DND-41 (cell line): ENCODE results near the gene DUSP7.

Experiments
- ATAC-seq: fragments of 200-7000 bp; cut with Tn5 transposase; 3 replicates; pipeline ENCODE4 v1.9.1; 2021; ENCODE audit warnings: low read depth; ENCODE audit not compliant: insufficient read depth
- DNase-seq: peaks from one replicate; pipeline ENCODE4 v3.0.0-alpha.2; 2020
- H2AFZ ChIP-seq: 2 replicates; pipeline ENCODE4 v1.6.0; 2012; ENCODE audit warnings: low read depth, low read length
- H3K27ac ChIP-seq: 2 replicates; pipeline ENCODE4 v1.5.1; 2012; ENCODE audit warnings: low read length, inconsistent platforms
- H3K27me3 ChIP-seq: fragments of 200-600 bp; sonication (generic); 2 replicates; pipeline ENCODE4 v1.6.0; 2012; ENCODE audit warnings: low read length, mild to moderate bottlenecking, inconsistent platforms; ENCODE audit not compliant: insufficient read depth, poor library complexity
- H3K36me3 ChIP-seq: 2 replicates; pipeline ENCODE4 v1.5.1; 2012; ENCODE audit warnings: low read length, inconsistent platforms; ENCODE audit not compliant: insufficient read depth
- H3K4me1 ChIP-seq: 2 replicates; pipeline ENCODE4 v1.5.1; 2012; ENCODE audit warnings: mild to moderate bottlenecking, low read length; ENCODE audit not compliant: insufficient read depth
- H3K4me2 ChIP-seq: 2 replicates; pipeline ENCODE4 v1.6.0; 2012; ENCODE audit warnings: mild to moderate bottlenecking, moderate library complexity, low read length, inconsistent platforms; ENCODE audit not compliant: insufficient read depth
- H3K4me3 ChIP-seq, 2 experiments: fragments of 200-600 bp in 1 of 2; shearing (Covaris generic) in 1 of 2; 2 replicates each; pipeline ENCODE4 v1.5.1; 2012 to 2016; ENCODE audit warnings: inconsistent platforms in 2 of 2, low read length in 2 of 2, mild to moderate bottlenecking in 2 of 2, low read depth in 1 of 2, moderate library complexity in 1 of 2
- H3K79me2 ChIP-seq: 2 replicates; pipeline ENCODE4 v1.6.0; 2012; ENCODE audit warnings: low read length, inconsistent platforms; ENCODE audit not compliant: insufficient read depth
- H3K9ac ChIP-seq: 2 replicates; pipeline ENCODE4 v1.6.0; 2012; ENCODE audit warnings: low read depth, mild to moderate bottlenecking, inconsistent platforms, low read length, moderate library complexity
- H3K9me3 ChIP-seq: 2 replicates; pipeline ENCODE4 v1.5.1; 2012; ENCODE audit warnings: low read length, moderate library complexity, mild to moderate bottlenecking, inconsistent platforms; ENCODE audit not compliant: insufficient read depth, severe bottlenecking
- H4K20me1 ChIP-seq: 2 replicates; pipeline ENCODE4 v1.6.0; 2012; ENCODE audit warnings: low read length; ENCODE audit not compliant: insufficient read depth
- EZH2 ChIP-seq: IDR thresholded peaks from 3 replicates; pipeline ENCODE4 v1.6.1; 2012; ENCODE audit warnings: borderline replicate concordance, low read depth, mild to moderate bottlenecking, moderate library complexity, low read length, inconsistent platforms; ENCODE audit not compliant: severe bottlenecking
- TF ChIP-seq, protein P1 (sequence below): IDR thresholded peaks from 2 replicates; pipeline ENCODE4 v1.5.1; 2012; ENCODE audit warnings: borderline replicate concordance, low read length, moderate library complexity, mild to moderate bottlenecking; ENCODE audit not compliant: poor library complexity, severe bottlenecking; ENCODE audit errors: extremely low read depth

DUSP7 gene

GRCh38 chr3:52014613-52015012 is 41.8 kb downstream of the DUSP7 start:
- H3K27me3 ChIP-seq: no peaks in the 10 kb centered on the region
- no peak for TF ChIP-seq EZH2
- TF ChIP-seq, protein P1, sequence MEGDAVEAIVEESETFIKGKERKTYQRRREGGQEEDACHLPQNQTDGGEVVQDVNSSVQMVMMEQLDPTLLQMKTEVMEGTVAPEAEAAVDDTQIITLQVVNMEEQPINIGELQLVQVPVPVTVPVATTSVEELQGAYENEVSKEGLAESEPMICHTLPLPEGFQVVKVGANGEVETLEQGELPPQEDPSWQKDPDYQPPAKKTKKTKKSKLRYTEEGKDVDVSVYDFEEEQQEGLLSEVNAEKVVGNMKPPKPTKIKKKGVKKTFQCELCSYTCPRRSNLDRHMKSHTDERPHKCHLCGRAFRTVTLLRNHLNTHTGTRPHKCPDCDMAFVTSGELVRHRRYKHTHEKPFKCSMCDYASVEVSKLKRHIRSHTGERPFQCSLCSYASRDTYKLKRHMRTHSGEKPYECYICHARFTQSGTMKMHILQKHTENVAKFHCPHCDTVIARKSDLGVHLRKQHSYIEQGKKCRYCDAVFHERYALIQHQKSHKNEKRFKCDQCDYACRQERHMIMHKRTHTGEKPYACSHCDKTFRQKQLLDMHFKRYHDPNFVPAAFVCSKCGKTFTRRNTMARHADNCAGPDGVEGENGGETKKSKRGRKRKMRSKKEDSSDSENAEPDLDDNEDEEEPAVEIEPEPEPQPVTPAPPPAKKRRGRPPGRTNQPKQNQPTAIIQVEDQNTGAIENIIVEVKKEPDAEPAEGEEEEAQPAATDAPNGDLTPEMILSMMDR: peak; percentile 51
- H3K4me3 ChIP-seq: no peak overlapping the region
- no peaks in the 10 kb centered on the region for H3K9me3 ChIP-seq
- H3K4me1 ChIP-seq: no peaks in the 10 kb centered on the region
- H3K36me3 ChIP-seq: no peaks in the 10 kb centered on the region
- no peaks in the 10 kb centered on the region for H4K20me1 ChIP-seq
- H3K9ac ChIP-seq: no peak overlapping the region
- no peaks in the 10 kb centered on the region for H3K79me2 ChIP-seq
- no peak overlapping the region for H2AFZ ChIP-seq
- DNase-seq (no peak), ATAC-seq (peak; percentile 52; the same call in 2 of the 3 replicates)
- H3K4me2 ChIP-seq: no peak overlapping the region
- no peak overlapping the region for H3K27ac ChIP-seq

GRCh38 chr3:52013802-52014598 is 42.4 kb downstream of the DUSP7 start:
- Histone ChIP-seq H3K79me2 (no peaks in the 10 kb centered on the region), H3K27ac (no peak overlapping the region), H3K36me3 (no peaks in the 10 kb centered on the region), H3K9me3 (no peaks in the 10 kb centered on the region), H3K4me3 (no peak overlapping the region), H4K20me1 (no peaks in the 10 kb centered on the region), H3K4me2 (no peak overlapping the region), H3K27me3 (no peaks in the 10 kb centered on the region), H3K4me1 (no peaks in the 10 kb centered on the region), H2AFZ (no peak overlapping the region), H3K9ac (no peak overlapping the region)
- ATAC-seq (no peak; the same call in 2 of the 3 replicates), DNase-seq (no peak)
- TF ChIP-seq, protein P1: no peak
- no peak for TF ChIP-seq EZH2

DNA sequence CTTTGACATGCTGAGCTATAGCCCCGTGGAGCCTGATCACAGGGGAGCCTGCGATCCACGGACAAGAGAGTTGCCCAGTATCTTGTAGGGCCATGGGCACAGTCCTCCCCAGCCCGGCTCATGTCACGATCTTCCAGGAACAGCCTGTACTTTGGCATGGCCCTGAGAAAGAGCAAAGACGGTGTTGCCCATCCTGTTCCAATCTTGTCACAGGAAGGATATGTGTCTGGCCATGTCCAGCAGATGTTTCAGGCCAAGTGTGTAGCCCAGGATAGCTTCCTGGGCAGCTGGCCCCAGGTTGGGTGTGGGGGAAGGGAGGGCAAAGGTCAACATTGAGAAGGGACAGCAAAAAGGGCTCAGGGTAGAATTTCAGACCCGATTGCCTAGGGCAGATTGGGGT is 43.7 kb downstream of the DUSP7 start:
- ATAC-seq (no peak), DNase-seq (no peak)
- TF ChIP-seq, protein P1: no peak
- no peak for TF ChIP-seq EZH2
- no peak overlapping the region for H3K4me3 ChIP-seq
- no peak overlapping the region for H2AFZ ChIP-seq
- no peaks in the 10 kb centered on the region for H3K27me3 ChIP-seq
- no peak overlapping the region for H3K9ac ChIP-seq
- H3K9me3 ChIP-seq: no peaks in the 10 kb centered on the region
- no peaks in the 10 kb centered on the region for H3K79me2 ChIP-seq
- H3K4me2 ChIP-seq: no peak overlapping the region
- no peaks in the 10 kb centered on the region for H3K4me1 ChIP-seq
- H3K27ac ChIP-seq: no peak overlapping the region
- H4K20me1 ChIP-seq: no peaks in the 10 kb centered on the region
- H3K36me3 ChIP-seq: no peaks in the 10 kb centered on the region
